ENCODE data around the gene PTCD1.

PTCD1 gene

DNA sequence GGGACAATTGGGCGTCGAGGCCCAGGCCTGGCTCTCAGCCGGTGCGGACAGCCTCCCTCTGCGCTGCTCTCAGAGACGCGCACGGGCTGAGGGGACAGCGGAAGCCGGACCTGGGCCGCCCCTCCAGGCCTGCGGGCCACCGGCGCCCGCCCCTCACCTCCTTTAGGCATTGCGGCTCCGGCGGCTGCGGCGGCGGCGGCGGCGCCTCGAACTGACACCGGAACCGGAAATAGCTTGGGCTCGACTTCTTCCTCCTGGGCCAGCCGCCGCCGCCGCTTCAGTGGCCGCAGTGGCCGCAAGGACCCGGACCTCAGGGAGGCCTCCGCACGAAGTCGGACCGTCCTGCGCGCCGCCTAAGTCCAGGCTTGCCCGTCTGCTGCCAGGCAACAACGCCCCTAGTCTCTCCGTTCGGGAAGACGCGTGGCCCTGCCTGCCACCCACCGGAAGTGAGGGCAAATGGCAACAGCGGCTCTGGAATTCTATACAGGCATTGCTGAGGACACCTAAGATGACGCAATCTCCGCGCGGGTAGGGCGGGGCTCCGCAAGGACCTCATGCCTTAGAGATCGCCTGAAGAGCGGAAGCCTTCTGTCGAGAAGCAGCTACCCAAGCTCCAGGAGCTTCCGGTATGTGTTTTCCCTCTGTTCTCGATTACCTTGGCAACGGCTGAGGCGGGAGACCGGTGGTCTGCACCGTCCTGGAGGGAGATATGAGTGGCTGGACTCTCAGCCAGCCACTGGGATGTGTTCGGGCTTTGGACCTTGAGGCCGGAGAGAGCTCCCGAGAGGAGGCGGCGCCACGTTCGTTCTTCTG lies 30.0 kb downstream of the PTCD1 start, which contains the start of the genes BUD31 and PDAP1:
Gene BUD31 (plus strand): TSS at position 591 of the 813 bp plus-strand sequence. CDS start 2,124 bp downstream, outside the sequence.
Gene PDAP1 (minus strand): TSS at position 219 of the 813 bp plus-strand sequence. CDS start 49 bp downstream, at position 170.
- DNase-seq (ENCODE audit: low read depth, low spot score) = peak; percentile 76
- TF ChIP-seq, protein P1, sequence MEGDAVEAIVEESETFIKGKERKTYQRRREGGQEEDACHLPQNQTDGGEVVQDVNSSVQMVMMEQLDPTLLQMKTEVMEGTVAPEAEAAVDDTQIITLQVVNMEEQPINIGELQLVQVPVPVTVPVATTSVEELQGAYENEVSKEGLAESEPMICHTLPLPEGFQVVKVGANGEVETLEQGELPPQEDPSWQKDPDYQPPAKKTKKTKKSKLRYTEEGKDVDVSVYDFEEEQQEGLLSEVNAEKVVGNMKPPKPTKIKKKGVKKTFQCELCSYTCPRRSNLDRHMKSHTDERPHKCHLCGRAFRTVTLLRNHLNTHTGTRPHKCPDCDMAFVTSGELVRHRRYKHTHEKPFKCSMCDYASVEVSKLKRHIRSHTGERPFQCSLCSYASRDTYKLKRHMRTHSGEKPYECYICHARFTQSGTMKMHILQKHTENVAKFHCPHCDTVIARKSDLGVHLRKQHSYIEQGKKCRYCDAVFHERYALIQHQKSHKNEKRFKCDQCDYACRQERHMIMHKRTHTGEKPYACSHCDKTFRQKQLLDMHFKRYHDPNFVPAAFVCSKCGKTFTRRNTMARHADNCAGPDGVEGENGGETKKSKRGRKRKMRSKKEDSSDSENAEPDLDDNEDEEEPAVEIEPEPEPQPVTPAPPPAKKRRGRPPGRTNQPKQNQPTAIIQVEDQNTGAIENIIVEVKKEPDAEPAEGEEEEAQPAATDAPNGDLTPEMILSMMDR (IDR thresholded peaks at IDR 0.05; ENCODE audit: insufficient read depth, low read length, missing control alignments) = no peak
- CTCF ChIA-PET = interaction anchor here (1.1 kb wide), 2 partner anchors 8 to 84 kb away, joined by 3 read pairs; no protein-coding TSS in a partner anchor

DNA sequence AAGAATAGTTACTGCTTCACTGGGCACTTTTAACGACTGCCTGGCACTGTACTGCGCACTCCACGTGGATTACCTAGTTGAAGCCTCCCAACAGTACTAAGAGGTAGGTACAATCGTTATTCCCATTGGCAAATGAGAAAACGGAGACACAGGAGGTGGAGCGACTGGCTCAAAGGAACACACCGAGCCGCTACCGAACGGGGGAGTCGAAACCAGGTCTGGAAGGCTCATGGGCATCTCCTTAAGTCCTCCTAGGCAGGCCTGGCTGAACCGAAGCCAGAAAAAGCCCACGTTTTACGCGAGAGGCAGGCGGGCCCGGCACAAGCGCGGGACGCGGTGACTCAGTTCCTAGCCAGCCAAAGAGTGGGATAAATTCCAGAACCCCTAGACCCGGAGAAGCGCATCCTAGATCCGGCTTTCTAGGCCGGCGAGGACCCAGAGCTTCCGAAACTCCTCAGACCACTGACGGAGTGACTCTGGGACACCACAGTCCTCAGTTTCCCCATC lies 30.7 kb downstream of the PTCD1 start:
- peak overlapping the region; percentile 98 for H3K4me3 ChIP-seq (ENCODE audit: low read depth, low read length)
- DNase-seq (ENCODE audit: low read depth, low spot score) = peak; percentile 24
- POLR2A ChIA-PET = interaction anchor here (0.5 to 3.5 kb wide), 6 partner anchors 9 to 152 kb away, joined by 3 to 21 read pairs (median 4); partner anchors contain the start of genes CPSF4 and PTCD1
- CTCF ChIA-PET = interaction anchor here (0.9 to 1.6 kb wide), 4 partner anchors 8 to 32 kb away, joined by 3 to 5 read pairs (median 3); no protein-coding TSS in a partner anchor
- TF ChIP-seq, protein P1 (IDR thresholded peaks at IDR 0.05; ENCODE audit: insufficient read depth, low read length, missing control alignments) = no peak

More for the DNA sequence above, 30.0 kb downstream of the PTCD1 start, which contains the start of the genes BUD31 and PDAP1:
- peak within 1 kb of the TSS; percentile 98 for H3K4me3 ChIP-seq (ENCODE audit: low read depth, low read length)
- POLR2A ChIA-PET = interaction anchor here (0.6 to 3.5 kb wide), 13 partner anchors 10 to 216 kb away, joined by 3 to 21 read pairs (median 4); partner anchors contain the start of genes CPSF4, PTCD1 and ZKSCAN5

DNA sequence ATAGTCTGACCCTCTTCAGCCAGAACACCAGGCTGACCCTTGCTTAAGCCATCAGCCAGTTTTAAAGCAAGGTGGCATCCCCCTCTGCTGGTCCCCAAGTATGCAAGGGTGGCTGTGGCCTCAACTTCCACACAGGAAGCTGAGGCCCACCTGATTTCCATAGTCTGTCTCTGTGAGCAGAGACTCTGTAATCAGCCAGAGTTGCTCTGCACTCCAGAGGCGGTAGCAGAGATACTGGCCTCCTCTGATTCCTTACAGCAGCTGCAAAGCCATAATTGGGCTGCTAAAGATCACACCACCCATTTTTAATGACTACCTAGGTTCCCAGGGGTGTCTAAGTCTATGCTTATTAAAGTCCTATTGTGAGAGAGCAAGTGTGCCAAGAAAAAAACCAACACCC lies 32.0 kb downstream of the PTCD1 start:
- TF ChIP-seq, protein P1 (IDR thresholded peaks at IDR 0.05; ENCODE audit: insufficient read depth, low read length, missing control alignments) = no peak
- peak overlapping the region; percentile 29; the same call in 1 of the 2 replicates for H3K4me3 ChIP-seq (ENCODE audit: low read depth, low read length)
- ChIA-PET CTCF (interaction anchor here (0.9 to 1.7 kb wide), 3 partner anchors 13 to 30 kb away, joined by 3 to 4 read pairs (median 3); no protein-coding TSS in a partner anchor), POLR2A (interaction anchor here (3.5 kb wide), 1 partner anchor 8 kb away, joined by 21 read pairs; no protein-coding TSS in a partner anchor)
- DNase-seq (ENCODE audit: low read depth, low spot score) = no peak

DNA sequence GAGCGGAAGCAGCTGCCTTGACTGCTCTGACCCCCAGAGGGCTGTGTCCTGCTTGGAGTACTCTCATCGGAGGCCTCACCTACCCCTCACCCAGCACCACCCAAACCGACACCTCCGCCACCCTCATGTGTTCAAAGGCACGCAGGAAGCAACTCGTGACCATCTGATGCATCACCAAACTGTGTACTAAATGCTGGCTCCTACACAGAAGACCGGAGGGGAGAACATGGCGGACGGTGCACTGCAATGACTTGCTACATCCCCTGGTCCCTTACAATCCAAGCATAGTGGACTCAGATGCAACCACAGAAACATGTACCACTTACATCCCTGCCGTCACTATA lies 33.6 kb downstream of the PTCD1 start:
- ChIA-PET CTCF (interaction anchor here (1.3 kb wide), 1 partner anchor 11 kb away, joined by 4 read pairs; no protein-coding TSS in a partner anchor), POLR2A (interaction anchor here (1.4 kb wide), 1 partner anchor 12 kb away, joined by 5 read pairs; no protein-coding TSS in a partner anchor)
- H3K4me3 ChIP-seq (ENCODE audit: low read depth, low read length) = no peak overlapping the region
- no peak for DNase-seq (ENCODE audit: low read depth, low spot score)
- TF ChIP-seq, protein P1 (IDR thresholded peaks at IDR 0.05; ENCODE audit: insufficient read depth, low read length, missing control alignments) = no peak

DNA sequence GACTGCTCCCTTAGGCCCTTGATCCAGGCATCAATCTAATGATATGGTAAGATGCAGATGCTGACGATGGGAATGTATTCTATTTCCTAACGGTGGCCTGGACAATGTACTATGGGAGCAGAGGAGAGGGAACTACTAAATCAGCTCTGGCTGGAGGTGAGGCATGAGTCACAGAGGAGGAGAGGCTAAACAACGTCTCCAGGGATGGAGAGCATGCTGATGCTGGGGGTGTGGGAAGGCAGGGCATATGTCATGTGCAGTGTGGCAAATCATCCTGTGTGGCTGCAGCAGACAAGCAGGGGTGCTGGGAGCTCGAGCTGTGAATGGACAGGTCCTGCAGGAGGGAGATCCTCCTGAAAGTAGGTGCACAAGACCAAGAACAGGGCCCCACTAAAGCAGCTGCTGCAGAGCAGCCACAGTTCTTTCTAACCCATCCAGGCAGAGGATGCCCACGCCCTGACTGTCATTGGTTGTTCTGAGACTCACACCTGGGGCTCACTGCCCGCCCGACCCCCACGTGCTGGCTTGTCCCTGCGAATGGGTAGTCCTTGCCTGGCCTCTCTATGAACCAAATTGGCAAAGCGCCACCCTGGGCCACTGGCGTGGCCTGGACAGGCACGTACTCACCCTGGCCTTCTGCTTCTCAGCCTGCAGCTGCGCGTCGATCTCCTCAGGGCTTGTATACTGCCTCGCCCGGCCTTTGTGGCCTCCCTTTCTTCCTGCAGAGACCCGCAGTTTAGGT lies 34.2 kb downstream of the PTCD1 start:
- CTCF ChIA-PET = interaction anchor here (1.3 kb wide), 1 partner anchor 11 kb away, joined by 4 read pairs; no protein-coding TSS in a partner anchor
- H3K4me3 ChIP-seq (ENCODE audit: low read depth, low read length) = no peak overlapping the region
- TF ChIP-seq, protein P1 (IDR thresholded peaks at IDR 0.05; ENCODE audit: insufficient read depth, low read length, missing control alignments) = no peak
- POLR2A ChIA-PET = interaction anchor here (1.4 kb wide), 1 partner anchor 11 kb away, joined by 5 read pairs; no protein-coding TSS in a partner anchor
- DNase-seq (ENCODE audit: low read depth, low spot score) = no peak
